ENCODE measurements around the gene REEP6. TPM values are rescaled to one million over a fixed set of nuclear protein-coding genes. Genes with fewer than 3 reads are reported as not detected.
A peak's percentile ranks its signal among the peaks of the same experiment; 100 is the strongest.
"Not testable (repeated sequence)": the region's sequence is repeated elsewhere in the genome, so short reads cannot be mapped to it uniquely, and the experiment has no call there.

Gene REEP6
- total and polyA plus RNA-seq, 12 donors = 16.5 to 205 (median 115) TPM

- TF ChIP-seq CTCF (IDR thresholded peaks at IDR 0.05) (no peak), POLR2A (IDR thresholded peaks at IDR 0.05) (no peak)
- Histone ChIP-seq H3K9me3 (replicated peaks in 1 of 3) (no peaks in the 10 kb centered on the region), H3K27me3 (peaks cover 9% of the 10 kb centered on the region), H3K36me3 (replicated peaks in 1 of 2) (no peaks in the 10 kb centered on the region), H3K4me1 (replicated peaks in 1 of 2) (no peaks in the 10 kb centered on the region), H3K27ac (no peak overlapping the region), H3K4me3 (no peak overlapping the region)
- DNase-seq = no peak
- intact Hi-C loops (cut with DNase I) = no loop called here
- 48 to 80% (median 71%) methylated on average over 10 to 23 of the region's 23 CpGs for WGBS, 4 donors
Observed at GRCh38 chr19:1533510-1534150, 42.6 kb downstream of the REEP6 start.

- 82 to 100% (median 86%) methylated on average over 1 to 14 of the region's 14 CpGs for WGBS, 4 donors
- peaks cover 3% of the 10 kb centered on the region for H3K27me3 ChIP-seq
- no peaks in the 10 kb centered on the region for H3K4me1 ChIP-seq (replicated peaks in 1 of 2)
- no peaks in the 10 kb centered on the region for H3K36me3 ChIP-seq (replicated peaks in 1 of 2)
- TF ChIP-seq POLR2A (IDR thresholded peaks at IDR 0.05) (no peak), CTCF (IDR thresholded peaks at IDR 0.05) (no peak)
- no peak overlapping the region for H3K4me3 ChIP-seq
- H3K9me3 ChIP-seq (replicated peaks in 1 of 3) = no peaks in the 10 kb centered on the region
- H3K27ac ChIP-seq = no peak overlapping the region
- DNase-seq = no peak
- intact Hi-C loops (cut with DNase I) = no loop called here
Observed at GRCh38 chr19:1534972-1535371, 44.0 kb downstream of the REEP6 start.

GRCh38 chr19:1535699-1536098 is 44.7 kb downstream of the REEP6 start:
- H3K27ac ChIP-seq; intact Hi-C loops (cut with DNase I); H3K27me3 ChIP-seq; H3K36me3 ChIP-seq (replicated peaks in 1 of 2); DNase-seq; H3K4me1 ChIP-seq (replicated peaks in 1 of 2); H3K9me3 ChIP-seq (replicated peaks in 1 of 3); H3K4me3 ChIP-seq: not testable (repeated sequence)
- WGBS, 4 donors = 89 to 97% (median 95%) methylated on average over 7 of the region's 7 CpGs

GRCh38 chr19:1538978-1539377 is 48.0 kb downstream of the REEP6 start:
- Histone ChIP-seq H3K27ac (no peak overlapping the region), H3K4me1 (replicated peaks in 1 of 2) (no peaks in the 10 kb centered on the region), H3K27me3 (peaks cover 3% of the 10 kb centered on the region), H3K4me3 (no peak overlapping the region), H3K9me3 (replicated peaks in 1 of 3) (no peaks in the 10 kb centered on the region), H3K36me3 (replicated peaks in 1 of 2) (no peaks in the 10 kb centered on the region)
- intact Hi-C loops (cut with DNase I) = no loop called here
- TF ChIP-seq CTCF (IDR thresholded peaks at IDR 0.05) = no peak
- TF ChIP-seq POLR2A (IDR thresholded peaks at IDR 0.05) = no peak
- DNase-seq = peak in 1 of 7 donors; percentile 12
- WGBS, 4 donors = 18 to 32% (median 20%) methylated on average over 15 of the region's 15 CpGs

GRCh38 chr19:1539749-1540148 is 48.8 kb downstream of the REEP6 start:
- H3K4me3 ChIP-seq; H3K4me1 ChIP-seq (replicated peaks in 1 of 2); H3K36me3 ChIP-seq (replicated peaks in 1 of 2); H3K27me3 ChIP-seq; H3K27ac ChIP-seq; H3K9me3 ChIP-seq (replicated peaks in 1 of 3): not testable (repeated sequence)
- WGBS, 4 donors = 63 to 74% (median 73%) methylated on average over 11 of the region's 11 CpGs
- intact Hi-C loops (cut with DNase I) = loop anchor here in 1 of 2 donors (10.0 kb wide), 2 partner anchors 115 to 275 kb away; partner anchors contain the start of genes ATP8B3 and TCF3
- peak in 1 of 7 donors; percentile 26 for DNase-seq

Measured in adrenal gland (tissue), 12 donors.